Vagina (tissue), 2 donors: ENCODE measurements around the gene FBXL16.

Experiments
- CTCF ChIP-seq, 3 experiments: fragments of 450-650 bp in 2 of 3; fragments of 200-600 bp in 1 of 3; sonication (generic) in 1 of 3; IDR thresholded peaks; one replicate each; pipeline ENCODE4 v1.5.1; 2017 to 2019; ENCODE audit warnings: antibody characterized with exemption in 3 of 3, mild to moderate bottlenecking in 2 of 3, moderate library complexity in 2 of 3
- POLR2A ChIP-seq, 2 donors: fragments of 450-650 bp; IDR thresholded peaks; one replicate each; pipeline ENCODE4 v1.6.1; 2017; ENCODE audit warnings: antibody characterized with exemption in 2 of 2, mild to moderate bottlenecking in 2 of 2, moderate library complexity in 2 of 2

- TF ChIP-seq CTCF (IDR thresholded peaks at IDR 0.05): no peak
- TF ChIP-seq POLR2A (IDR thresholded peaks at IDR 0.05): no peak
Measured at GRCh38 chr16:733382-734207, 28.0 kb upstream of the FBXL16 start.
